Head of caudate nucleus (tissue), 42 donors: Measurements from ENCODE around the gene POU2F1.
"Not testable (repeated sequence)": the region's sequence is repeated elsewhere in the genome, so short reads cannot be mapped to it uniquely, and the experiment has no call there.

ENCODE experiments used
- DNase-seq, 42 donors: peaks; one replicate each; pipeline versions ENCODE4 v3.0.0 to v3.0.0-alpha.2; 2020 to 2021; ENCODE audit warnings: mixed read lengths in 7 of 42
- intact Hi-C: fragments of 100-400 bp; cut with DNase I; formaldehyde crosslinking; loops from one replicate; pipeline ENCODE4 v1.15.0; 2022

POU2F1 gene

DNA sequence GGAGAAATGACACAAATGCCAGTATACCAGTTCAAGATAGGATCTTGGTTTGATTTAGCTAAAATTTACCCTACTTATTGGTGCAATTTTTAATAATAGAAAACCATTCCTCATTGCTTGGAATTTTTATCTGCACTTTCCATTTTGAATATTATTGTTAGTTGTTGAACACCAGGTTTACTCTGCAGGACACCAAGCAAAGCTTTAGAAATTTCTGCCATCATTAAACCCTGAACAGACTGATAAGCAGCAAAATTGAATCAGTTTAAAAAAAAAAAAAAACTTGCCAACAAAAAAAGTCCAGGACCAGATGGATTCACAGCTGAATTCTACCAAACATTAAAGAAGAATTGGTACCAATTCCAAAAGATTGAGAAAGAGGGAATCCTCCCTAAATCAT is 71.5 kb downstream of the POU2F1 start:
- no peak for DNase-seq
- intact Hi-C loops = no loop called here

DNA sequence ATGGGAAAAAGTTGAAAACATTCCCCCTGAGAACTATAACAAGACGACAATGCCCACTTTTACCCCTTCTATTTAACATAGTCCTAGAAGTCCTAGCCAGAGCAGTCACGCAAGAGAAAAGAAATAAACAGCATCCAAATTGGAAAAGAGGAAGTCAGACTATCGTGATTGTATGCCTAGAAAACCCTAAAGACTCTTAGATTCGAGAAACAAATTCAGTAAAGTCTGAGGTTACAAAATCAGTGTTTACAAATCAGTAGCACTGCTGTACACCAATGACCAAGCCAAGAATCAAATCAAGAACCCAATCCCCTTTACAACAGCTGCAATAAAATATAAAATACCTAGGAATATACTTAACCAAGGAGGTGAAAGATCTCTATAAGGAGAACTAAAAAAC is 72.4 kb downstream of the POU2F1 start:
- no peak for DNase-seq
- intact Hi-C loops = no loop called here

DNA sequence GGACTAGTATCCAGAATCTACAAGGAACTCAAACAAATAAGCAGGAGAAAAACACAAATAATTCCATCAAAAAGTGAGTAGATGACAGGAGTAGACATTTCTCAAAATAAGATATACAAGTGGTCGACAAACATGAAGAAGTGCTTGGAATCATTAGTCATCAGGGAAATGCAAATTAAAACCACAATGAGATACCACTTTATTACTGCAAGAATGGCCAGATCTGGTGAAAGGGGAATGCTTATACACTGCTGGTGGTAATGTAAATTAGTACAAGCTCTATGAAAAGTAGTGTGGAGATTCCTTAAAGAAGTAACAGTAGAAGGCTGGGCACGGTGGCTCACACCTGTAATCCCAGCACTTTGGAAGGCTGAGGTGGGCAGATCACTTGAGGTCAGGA is 73.8 kb downstream of the POU2F1 start:
- intact Hi-C loops = no loop called here
- DNase-seq = no peak

DNA sequence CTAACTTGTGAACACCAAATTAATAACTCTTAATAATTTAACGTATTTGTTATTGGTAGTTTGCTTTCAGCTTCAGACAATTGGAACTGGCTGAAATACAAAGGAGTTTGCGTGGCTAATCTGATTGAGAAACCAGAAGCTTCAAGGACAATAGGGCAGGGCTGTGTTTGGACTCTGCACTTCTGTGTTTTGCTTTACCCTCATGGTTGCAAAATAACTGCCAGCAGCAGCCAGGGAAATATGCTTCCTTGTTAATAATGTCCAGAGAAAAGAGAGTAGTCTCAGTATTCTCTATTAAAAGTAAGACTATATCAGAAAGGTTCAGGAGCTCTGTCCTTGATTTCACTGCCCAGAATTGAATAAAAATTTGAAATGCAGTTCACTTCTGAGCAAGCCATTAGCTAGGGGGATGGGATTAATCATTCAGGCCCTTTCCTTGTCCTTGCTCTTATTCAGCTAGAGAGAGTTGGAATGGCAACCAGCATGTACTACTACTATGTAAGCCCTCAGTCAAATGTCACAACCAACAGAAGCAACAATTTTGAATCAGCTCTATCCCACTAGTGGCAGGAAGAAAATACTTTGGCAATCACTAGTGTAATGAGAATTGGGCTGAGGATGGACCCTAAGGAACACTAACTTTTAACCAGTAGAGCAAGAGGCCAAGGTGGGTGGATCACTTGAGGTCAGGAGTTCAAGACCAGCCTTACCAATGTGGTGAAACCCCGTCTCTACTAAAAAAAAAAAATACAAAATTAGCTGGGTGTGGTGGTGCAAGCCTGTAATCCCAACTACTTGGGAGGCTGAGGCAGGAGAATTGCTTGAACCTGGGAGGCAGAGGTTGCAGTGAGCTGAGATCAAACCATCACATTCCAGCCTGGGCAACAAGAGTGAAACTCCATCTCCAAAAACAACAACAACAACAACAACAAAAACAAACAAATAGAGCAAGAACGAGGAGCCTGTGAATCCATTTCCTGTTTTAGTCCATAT is 76.8 kb downstream of the POU2F1 start:
- intact Hi-C loops = no loop called here
- peak in 1 of 42 donors; percentile 44 for DNase-seq

DNA sequence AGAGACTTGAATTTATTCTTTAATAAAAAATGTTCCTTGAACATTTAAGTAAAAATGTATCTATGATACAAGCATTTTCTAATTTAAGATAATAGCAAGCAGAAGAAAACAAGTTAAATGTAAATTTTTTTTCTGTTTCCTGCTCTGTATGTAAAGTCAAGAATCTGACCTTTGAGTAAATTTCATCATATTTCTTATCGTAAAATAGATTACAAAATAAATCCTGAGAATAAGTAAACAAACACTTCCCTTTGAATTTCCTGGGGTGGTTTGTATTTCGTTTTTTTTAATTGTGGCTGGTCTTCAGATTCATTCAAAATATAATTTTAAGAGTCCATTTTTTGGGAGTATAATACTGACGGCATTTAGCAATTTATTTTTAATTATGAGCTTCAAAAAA is 77.6 kb downstream of the POU2F1 start:
- intact Hi-C loops = no loop called here
- DNase-seq = no peak

DNA sequence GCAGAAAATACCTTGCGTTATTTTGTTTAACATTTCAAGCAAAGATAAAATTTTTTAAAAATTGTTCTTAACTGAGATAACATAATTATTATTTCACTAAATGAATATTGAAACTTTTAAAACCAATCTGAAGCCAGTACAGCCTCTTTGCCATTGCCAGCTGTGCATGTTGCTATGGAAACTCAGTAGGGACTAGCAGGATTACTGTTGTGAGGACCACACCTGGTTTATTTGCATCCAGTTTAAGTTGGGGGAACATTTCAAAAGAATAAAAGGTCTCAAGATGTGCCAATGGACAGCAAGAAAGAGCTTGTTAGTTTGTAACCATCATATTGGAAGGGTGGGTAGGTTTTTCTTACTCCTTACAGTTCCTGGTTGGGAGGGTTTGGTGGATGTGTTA is 80.7 kb downstream of the POU2F1 start:
- DNase-seq = no peak
- intact Hi-C loops = no loop called here

DNA sequence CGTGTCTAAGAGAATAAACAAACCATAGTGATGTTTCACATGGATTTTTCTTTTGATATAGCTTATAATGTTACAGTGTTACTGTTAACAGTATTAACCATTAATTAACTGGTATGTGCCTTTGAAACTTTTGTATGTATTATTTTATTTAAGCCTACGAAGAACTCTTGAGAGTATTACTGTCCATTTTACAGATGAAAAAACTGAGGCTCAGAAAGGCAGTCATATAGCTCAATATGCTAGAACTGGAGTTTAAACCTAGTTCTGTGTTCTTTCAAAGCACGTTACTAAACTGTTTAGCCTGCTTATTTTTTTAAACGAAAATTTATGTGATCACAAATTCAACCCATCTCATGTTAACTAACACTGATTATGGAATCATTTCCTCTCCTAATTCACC is 83.5 kb downstream of the POU2F1 start:
- intact Hi-C loops = no loop called here
- DNase-seq = no peak

DNA sequence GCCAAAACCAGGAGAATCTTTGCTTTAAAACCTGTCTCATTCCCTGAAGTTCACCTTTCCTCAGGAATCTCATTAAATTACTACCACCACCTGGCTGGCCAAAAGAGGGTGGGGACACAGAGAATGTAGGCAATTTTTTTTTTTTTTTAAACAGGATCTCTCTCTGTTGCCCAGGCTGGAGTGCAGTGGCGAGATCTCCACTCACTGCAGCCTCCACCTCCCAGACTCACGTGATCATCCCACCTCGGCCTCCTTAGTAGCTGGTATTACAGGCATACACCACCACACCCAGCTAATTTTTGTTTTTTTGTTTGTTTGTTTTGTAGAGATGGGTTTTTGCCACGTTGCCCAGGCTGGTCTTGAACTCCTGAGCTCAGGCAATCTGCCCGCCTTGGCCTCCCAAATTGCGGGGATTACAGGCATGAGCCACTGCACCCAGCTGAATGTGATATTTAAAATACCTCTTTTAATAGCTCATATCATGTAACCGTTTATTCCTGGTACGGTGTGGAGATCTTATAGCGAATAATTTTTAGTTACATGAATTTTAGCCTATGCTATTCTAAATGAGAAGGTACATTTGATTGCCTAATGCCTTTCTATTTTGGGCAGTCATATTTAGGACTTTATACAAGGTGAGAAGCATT is 84.5 kb downstream of the POU2F1 start:
- intact Hi-C loops = no loop called here
- DNase-seq = no peak

DNA sequence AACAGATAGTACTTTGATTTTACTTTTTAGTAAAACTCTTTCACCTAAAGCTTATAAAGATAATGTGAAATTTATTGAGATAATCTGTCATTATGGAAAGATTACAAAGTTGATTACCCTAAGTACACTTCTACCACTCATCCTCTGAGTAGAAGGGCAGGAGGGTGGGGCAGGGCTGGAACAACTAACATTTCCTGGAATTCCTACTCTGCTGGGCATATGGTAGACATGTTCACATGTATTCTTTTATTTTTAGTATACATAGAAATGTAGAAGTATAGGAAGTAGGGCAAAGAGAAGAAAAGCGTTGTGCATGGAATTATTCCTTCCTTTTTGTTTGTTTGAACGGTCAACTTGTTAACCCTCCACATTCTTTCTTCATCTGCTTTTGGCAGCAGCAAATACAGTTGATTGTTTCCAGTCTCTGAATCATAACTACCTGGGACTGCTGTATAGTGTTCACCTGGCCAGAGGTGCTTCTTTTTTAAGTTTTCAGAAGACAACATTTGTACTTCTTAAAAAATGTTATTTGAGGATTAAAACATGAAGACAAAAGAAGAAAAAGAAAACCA is 85.1 kb downstream of the POU2F1 start:
- intact Hi-C loops = no loop called here
- no peak for DNase-seq

DNA sequence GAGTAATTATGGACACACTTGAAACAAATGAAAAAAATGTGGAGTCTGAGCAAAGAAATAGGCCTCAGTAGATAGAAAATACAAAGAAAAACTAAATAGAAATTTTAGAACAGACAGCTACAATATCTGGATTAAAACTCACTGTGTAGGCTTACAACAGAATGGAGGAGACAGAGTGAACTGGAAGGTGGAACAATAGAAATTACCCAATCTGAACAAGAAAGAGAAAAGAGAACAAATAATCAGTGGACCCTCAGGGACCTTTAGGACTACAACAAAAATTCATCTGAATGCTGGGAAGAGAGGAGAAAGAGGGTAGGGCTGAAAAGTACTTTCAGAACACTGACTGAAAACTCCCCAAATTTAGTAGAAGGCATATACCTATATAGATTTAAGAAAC is 90.0 kb downstream of the POU2F1 start:
- DNase-seq = no peak
- intact Hi-C loops = no loop called here

DNA sequence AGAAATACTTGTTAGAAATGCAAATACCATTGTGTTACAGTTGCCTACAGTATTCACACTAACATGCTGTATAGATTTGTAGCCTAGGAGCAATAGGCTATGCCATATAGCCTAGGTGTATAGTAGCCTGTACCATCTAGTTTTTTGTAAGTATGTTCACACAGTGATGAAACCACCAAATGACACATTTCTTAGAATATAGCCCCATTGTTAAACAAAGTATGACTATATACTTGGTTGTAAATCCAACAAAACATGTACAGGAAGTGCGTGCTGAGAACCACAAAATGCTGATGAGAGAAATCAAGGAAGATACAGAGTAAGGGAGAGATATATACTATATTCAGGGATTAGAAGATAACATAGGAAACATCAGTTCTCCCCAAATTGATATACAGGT is 92.2 kb downstream of the POU2F1 start:
- DNase-seq = no peak
- intact Hi-C loops = no loop called here

DNA sequence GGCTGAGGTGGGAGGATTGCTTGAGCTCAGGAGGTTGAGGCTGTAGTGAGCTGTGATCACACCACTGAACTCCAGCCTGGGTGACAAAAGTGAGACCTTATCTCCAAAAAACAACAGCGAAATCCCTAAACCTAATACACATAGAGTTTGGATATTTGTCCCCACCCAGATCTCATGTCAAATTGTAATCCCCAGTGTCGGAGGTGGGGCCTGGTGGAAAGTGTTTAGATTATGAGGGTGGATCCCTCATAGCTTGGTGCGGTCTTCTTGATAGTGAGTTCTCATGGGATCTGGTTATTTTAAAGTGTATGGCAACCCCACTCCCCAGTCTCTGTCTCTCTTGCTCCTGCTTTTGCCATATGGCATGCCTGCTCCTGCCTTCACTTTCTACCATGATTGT is 94.0 kb downstream of the POU2F1 start:
- DNase-seq = no peak
- intact Hi-C loops = no loop called here

DNA sequence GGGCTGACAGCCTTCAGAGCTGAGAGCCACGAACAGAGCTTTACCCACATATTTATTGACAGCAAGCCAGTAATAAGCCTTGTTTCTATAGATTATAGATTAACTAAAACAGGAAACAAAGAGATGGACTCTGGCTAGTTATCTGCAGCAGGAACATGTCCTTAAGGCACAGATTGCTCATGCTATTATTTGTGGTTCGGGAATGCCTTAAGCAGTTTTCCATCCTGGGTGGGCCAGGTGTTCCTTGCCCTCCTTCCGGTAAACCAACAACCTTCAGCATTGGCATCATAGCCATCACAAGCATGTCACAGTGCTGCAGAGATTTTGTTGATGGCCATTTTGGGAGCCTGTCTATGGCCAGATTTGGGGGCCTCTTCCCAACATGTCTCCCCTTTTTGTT is 96.8 kb downstream of the POU2F1 start:
- no peak for DNase-seq
- intact Hi-C loops = no loop called here

DNA sequence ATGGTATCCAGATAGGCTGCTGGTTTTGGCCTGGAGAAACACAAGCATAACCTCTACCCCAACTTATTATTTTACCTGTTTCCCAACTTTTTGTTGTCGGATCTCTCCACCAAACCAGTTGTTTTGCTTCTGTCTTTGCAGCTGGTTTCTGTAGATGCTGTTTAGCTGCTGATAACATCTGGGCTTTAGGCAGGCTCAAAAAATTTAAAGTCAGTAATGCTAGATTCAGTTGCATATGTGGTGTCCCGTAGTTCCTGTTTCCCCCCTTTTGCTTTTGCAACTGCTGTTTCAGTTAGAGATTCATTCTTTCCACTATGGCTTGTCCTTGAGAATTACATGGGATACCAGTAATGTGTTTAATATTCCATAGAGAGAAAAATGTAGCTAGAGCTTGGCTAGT is 98.5 kb downstream of the POU2F1 start:
- intact Hi-C loops, DNase-seq: not testable (repeated sequence)

DNA sequence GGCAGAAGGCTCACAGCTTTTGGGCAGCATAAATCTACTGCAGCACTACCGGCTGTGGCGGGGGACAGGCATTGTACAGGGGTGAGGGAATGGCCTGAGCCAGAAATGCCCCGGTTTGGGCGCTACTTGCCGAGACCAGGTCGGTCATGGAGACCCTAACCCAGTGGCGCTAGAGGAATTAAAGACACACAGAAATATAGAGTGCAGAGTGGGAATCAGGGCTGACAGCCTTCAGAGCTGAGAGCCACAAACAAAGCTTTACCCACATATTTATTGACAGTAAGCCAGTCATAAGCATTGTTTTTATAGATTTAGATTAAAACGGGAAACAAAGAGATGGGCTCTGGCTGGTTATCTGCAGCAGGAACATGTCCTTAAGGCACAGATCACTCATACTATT is 101.8 kb downstream of the POU2F1 start:
- intact Hi-C loops = no loop called here
- DNase-seq = no peak

DNA sequence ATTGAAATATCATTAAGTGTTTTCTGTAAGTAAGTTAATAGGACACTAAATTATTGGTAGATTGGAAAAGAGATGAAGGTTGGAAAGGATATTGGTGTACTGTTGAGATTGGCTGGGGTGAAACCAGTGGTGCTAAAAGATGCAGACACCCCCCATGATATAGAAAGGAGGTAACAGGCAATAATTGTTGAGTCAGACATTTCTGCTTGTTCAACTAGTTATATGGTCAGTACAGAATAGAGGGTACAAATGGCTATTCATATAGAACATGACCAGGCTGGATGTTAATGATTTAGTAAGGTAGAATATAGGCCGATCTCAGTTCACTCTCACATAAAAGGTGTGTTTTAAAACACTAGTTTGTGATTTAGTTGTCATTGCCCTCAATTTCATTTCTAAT is 104.5 kb downstream of the POU2F1 start:
- intact Hi-C loops = no loop called here
- no peak for DNase-seq

DNA sequence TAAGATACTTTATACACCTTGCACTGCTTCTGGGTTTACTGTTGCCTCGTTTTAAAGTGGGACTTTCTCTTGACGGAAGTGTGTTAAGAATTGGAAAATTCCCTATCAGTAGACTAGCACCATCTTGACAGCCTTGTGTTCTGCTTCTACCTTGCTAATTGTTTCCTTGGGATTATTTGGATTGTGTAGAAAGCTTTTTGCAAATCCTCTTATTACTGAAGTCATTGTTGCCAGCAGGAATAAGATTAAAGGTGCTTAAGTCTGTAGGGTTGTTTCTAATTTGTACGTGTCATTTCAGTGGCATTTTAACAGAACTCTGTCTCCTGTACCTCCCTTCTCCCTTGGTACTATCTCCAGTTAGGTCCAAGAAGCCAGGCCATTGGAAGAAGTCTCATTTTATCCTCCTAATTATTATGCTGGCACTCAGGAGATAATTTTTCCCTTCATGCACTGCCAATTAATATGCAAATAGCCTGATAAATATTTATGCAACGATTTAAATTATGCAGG is 107.7 kb downstream of the POU2F1 start:
- intact Hi-C loops = no loop called here
- no peak for DNase-seq

DNA sequence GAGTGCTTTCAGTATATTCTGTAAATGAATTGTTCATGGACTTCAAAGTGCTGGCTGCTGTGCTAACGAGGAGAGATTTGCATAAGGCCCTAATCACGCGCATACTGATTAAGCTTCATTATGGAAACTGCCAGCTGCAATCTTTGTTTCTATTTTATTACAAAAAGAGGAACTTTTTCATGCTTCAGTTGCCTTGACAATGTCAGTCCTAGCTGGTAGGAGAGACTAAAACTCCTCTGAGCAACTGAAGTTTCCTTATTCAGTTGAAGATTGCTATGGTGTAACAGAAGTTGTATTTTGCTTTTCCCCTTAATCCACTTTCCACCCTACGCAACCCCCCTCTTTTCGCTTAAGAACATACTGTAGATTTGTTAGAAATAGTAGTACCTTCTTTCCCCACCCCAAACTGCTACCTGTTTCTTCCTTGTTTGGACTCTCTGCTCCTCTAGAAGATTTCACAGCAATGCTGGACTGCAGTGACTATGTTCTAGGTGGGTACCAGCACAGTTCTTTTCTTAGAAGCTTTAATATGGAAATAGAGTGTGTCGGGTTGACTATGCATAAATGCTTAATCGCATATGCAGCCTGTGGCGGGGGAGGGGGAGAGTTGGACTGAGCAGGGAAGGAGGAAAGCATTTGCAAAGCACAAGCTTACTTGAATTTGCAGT is 108.3 kb downstream of the POU2F1 start:
- intact Hi-C loops = no loop called here
- DNase-seq = peak in 39 of 42 donors; percentile 7 to 78 (median 41)

DNA sequence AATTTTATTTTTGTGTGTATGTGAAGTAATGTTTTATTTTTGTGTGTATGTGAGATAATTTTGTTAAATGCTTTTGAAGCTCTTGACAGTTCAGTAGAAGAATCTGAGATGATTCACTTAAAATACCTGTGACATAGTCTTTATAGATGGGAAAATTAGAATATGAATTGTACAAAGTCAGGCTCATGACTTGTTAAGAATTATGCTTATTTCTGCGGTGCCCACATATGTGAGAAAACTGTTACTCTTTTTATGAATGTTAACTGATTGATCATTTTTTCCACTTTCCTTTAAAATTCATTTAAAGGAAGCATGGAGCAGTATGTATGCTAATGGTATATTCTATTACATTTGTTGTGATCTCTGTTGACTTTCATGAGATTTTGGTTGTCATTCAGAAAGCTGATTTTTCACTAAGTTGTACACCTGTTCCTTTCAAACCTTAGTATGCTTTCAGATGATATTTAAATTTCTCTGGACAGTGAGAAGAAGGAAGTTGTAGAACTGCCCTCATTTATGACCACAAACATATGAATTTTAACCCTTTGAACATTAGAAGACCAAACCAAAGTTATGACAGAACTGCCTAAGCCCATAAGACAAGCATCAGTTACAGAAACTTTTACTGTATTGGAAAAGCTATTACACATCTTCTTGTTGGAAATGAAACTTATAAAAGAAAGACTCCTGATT is 110.1 kb downstream of the POU2F1 start:
- intact Hi-C loops = no loop called here
- DNase-seq = no peak
